WI38 (cell line): Measurements from ENCODE around the gene BMPER.

Experiments used
- H3K4me3 ChIP-seq: 2 replicates; pipeline ENCODE4 v1.5.1; 2011; ENCODE audit warnings: low read depth, mild to moderate bottlenecking, control low read depth, low read length
- CTCF ChIP-seq: IDR thresholded peaks from 2 replicates; pipeline ENCODE4 v1.5.1; 2012; ENCODE audit warnings: low read depth, mild to moderate bottlenecking, control low read depth, low read length

Gene BMPER

DNA sequence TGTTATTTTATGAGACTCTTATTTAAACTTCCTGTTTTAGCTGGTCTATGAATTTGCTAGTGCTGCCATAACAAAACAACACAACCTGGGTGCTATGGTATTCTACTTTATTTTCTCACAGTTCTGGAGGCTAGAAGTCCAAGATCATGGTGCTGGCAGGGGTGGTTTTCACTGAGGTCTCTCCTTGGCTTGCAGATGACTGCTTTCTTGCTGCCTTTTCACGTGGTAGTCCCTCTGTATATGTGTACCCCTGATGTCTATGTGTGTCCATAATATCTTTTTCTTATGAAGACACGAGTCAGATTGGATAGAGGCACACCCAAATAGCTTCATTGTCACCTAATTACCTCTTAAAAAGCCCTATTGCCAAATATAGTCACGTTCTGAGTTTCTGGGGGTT is 270.5 kb downstream of the BMPER start:
- TF ChIP-seq CTCF, result no peak
- no peak overlapping the region for H3K4me3 ChIP-seq

- no peak for TF ChIP-seq CTCF
- no peak overlapping the region for H3K4me3 ChIP-seq
Observed at GRCh38 chr7:34177476-34177875, 272.1 kb downstream of the BMPER start.

GRCh38 chr7:34181271-34181958 is 276.1 kb downstream of the BMPER start:
- TF ChIP-seq CTCF, result no peak
- H3K4me3 ChIP-seq, result no peak overlapping the region

DNA sequence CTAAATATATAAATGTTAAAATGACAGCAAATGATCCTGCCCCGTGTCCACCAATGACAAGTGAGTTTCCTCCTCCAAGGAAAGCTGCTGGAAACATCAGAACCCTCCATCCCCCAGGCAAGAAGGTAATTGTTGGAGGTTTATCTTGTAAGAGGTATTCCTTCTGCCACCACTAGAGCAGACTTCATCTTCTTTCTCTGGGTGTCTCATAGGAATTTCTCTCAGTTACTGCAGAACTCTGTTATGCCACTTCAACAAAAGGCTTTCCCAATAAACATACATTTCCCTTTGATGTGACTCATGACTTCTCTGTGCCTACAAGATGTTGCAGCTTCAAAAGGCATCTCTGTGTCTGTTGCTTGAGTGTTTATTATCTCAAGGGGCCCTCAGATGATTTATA is 279.1 kb downstream of the BMPER start:
- no peak overlapping the region for H3K4me3 ChIP-seq
- TF ChIP-seq CTCF, result no peak

DNA sequence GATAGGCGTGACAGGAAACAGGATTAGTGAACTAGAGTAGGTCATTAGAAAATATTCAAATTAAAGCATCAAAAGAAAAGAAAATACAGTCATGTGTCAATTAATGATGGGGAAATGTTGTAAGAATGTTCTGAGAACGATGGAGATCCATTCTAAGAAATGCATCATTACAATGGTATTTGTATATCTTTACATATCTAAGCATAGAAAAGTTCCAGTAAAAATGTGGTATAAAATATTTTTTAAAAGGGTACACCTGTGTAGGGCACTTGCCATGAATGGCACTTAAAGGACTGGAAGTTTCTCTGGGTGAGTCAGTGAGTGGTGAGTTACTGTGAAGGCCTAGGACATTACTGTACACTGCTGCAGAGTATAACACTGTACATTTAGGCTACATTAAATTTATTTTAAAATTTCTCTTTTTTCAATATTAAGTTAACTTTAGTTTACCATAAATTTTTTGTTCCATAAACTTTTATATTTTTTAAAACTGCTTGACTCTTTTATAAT is 282.5 kb downstream of the BMPER start:
- H3K4me3 ChIP-seq, result no peak overlapping the region

DNA sequence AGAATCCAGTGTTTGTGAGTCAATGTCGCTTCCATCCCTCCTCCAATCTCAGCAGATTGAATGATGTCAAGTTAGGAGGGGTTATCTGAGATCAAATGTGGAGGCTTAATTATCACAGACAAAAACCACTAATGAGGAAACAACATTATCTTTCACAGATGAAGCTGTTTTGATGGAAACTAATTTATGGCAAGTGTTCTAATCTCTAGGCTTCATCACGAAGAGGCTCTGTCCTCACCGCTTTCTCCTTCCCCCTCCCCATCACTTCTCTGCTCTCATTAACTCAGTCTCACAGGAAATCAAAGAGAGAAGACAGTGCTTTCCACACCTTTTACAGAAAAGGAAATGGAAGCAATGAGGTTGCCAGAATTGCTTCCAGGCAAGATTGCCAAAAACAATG is 283.7 kb downstream of the BMPER start:
- TF ChIP-seq CTCF, result no peak
- no peak overlapping the region for H3K4me3 ChIP-seq

More for the DNA sequence above, 282.5 kb downstream of the BMPER start:
- TF ChIP-seq CTCF, result no peak

DNA sequence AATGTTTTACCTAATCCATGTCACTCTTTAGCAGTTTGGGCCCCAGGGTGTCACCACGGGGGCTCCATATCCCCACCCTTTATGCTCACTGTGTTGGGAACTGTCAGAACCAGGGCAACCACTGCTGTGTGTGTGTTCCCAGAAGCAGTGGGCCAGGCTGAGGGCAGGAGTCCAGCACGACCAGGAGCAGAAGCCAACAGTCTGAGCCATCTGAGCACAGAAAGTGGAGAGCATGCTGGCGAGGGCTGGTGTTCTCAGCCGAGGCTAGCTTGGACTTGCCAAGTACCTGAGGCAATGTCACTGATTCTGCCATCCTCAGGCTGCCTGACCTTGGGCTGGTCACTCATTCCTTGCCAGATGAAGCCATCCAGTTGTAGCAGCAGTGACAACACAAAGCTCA is 285.0 kb downstream of the BMPER start:
- H3K4me3 ChIP-seq, result no peak overlapping the region
- TF ChIP-seq CTCF, result no peak
